GM23338 (cell line): Measurements from ENCODE around the gene PNLIPRP3. TPM values are rescaled to one million over a fixed set of nuclear protein-coding genes. Genes with fewer than 3 reads are reported as not detected.

Experiments used
- ATAC-seq: fragments of 200-7000 bp; cut with Tn5 transposase; 3 replicates; pipeline ENCODE4 v1.9.1; 2020
- DNase-seq: peaks from one replicate; pipeline ENCODE4 v3.0.0-alpha.2; 2015; ENCODE audit warnings: low spot score
- H2AFZ ChIP-seq: fragments of 200-600 bp; sonication (generic); 2 replicates; pipeline ENCODE4 v1.8.0; 2016; ENCODE audit warnings: antibody characterized with exemption, mild to moderate bottlenecking, moderate library complexity
- H3F3A ChIP-seq: fragments of 200-600 bp; sonication (generic); replicated peaks from 2 replicates; pipeline ENCODE4 v1.8.0; 2017; ENCODE audit warnings: antibody characterized with exemption, mixed run types, low read depth
- H3K27ac ChIP-seq: fragments of 200-600 bp; sonication (generic); 2 replicates; pipeline ENCODE4 v1.6.1; 2016; ENCODE audit warnings: low read depth
- H3K27me3 ChIP-seq: fragments of 200-600 bp; sonication (generic); 2 replicates; pipeline ENCODE4 v1.8.0; 2016; ENCODE audit warnings: mild to moderate bottlenecking, mixed run types, moderate library complexity; ENCODE audit not compliant: insufficient read depth
- H3K36me3 ChIP-seq: fragments of 200-600 bp; sonication (generic); 2 replicates; pipeline ENCODE4 v1.8.0; 2016; ENCODE audit warnings: mild to moderate bottlenecking; ENCODE audit not compliant: insufficient read depth
- H3K4me1 ChIP-seq: fragments of 200-600 bp; sonication (generic); 2 replicates; pipeline ENCODE4 v1.8.0; 2016; ENCODE audit warnings: mild to moderate bottlenecking, moderate library complexity; ENCODE audit not compliant: insufficient read depth
- H3K4me2 ChIP-seq: fragments of 200-600 bp; sonication (generic); 2 replicates; pipeline ENCODE4 v1.7.1; 2017; ENCODE audit warnings: mixed run types
- H3K4me3 ChIP-seq: fragments of 200-600 bp; sonication (generic); 2 replicates; pipeline ENCODE4 v1.6.1; 2016; ENCODE audit warnings: mixed run types
- H3K79me2 ChIP-seq: fragments of 200-600 bp; sonication (generic); replicated peaks from 2 replicates; pipeline ENCODE4 v1.8.0; 2017; ENCODE audit warnings: mild to moderate bottlenecking; ENCODE audit not compliant: insufficient read depth
- H3K9me2 ChIP-seq: fragments of 200-600 bp; sonication (generic); 2 replicates; pipeline ENCODE4 v1.8.0; 2017; ENCODE audit not compliant: insufficient read depth
- H4K20me1 ChIP-seq: fragments of 200-600 bp; sonication (generic); replicated peaks from 2 replicates; pipeline ENCODE4 v1.8.0; 2017; ENCODE audit warnings: mild to moderate bottlenecking; ENCODE audit not compliant: insufficient read depth
- H3K27ac Mint-ChIP-seq: 2 replicates; pipeline ENCODE4 v1.8.0; 2020; ENCODE audit warnings: inconsistent platforms, mild to moderate bottlenecking, moderate library complexity, mixed read lengths
- H3K27me3 Mint-ChIP-seq: 3 replicates; pipeline ENCODE4 v1.8.0; 2022; ENCODE audit warnings: low read depth, mild to moderate bottlenecking, moderate library complexity, mixed read lengths, inconsistent platforms; ENCODE audit not compliant: insufficient read depth, poor library complexity
- H3K36me3 Mint-ChIP-seq: 3 replicates; pipeline ENCODE4 v1.8.0; 2021; ENCODE audit warnings: low read depth, mild to moderate bottlenecking, inconsistent platforms, moderate library complexity, mixed read lengths
- H3K4me1 Mint-ChIP-seq: 3 replicates; pipeline ENCODE4 v1.8.0; 2020; ENCODE audit warnings: mild to moderate bottlenecking, inconsistent platforms, mixed read lengths
- H3K4me3 Mint-ChIP-seq: 3 replicates; pipeline ENCODE4 v1.8.0; 2021; ENCODE audit warnings: moderate library complexity, mild to moderate bottlenecking, inconsistent platforms, mixed read lengths
- H3K9me3 Mint-ChIP-seq: 3 replicates; pipeline ENCODE4 v1.8.0; 2020; ENCODE audit warnings: moderate library complexity, mild to moderate bottlenecking, inconsistent platforms, mixed read lengths
- CREB1 ChIP-seq: fragments of 250-450 bp; sonication (Bioruptor Pico); IDR thresholded peaks from 2 replicates; pipeline ENCODE4 v1.5.0; 2020; ENCODE audit warnings: low read depth, mild to moderate bottlenecking, moderate library complexity
- CTCF ChIP-seq, 2 experiments: fragments of 200-600 bp in 1 of 2; sonication (generic) in 1 of 2; conservative IDR thresholded peaks; 2 replicates each; pipeline versions ENCODE4 v1.5.1 to v1.6.1; 2016 to 2017; ENCODE audit warnings: antibody characterized with exemption in 2 of 2, low read depth in 2 of 2, mild to moderate bottlenecking in 2 of 2, moderate library complexity in 1 of 2
- ETS1 ChIP-seq: IDR thresholded peaks from 2 replicates; pipeline ENCODE4 v1.6.1; 2016; ENCODE audit warnings: antibody characterized with exemption
- EZH2 ChIP-seq: fragments of 200-600 bp; sonication (generic); IDR thresholded peaks from one replicate; pipeline ENCODE4 v1.8.0; 2017; ENCODE audit warnings: antibody characterized with exemption, mild to moderate bottlenecking, low read depth; ENCODE audit not compliant: unreplicated experiment
- EZH2phosphoT487 ChIP-seq: fragments of 200-600 bp; sonication (generic); IDR thresholded peaks from one replicate; pipeline ENCODE4 v1.8.1; 2018; ENCODE audit warnings: antibody characterized with exemption; ENCODE audit not compliant: unreplicated experiment
- JUNB ChIP-seq: IDR thresholded peaks from one replicate; pipeline ENCODE4 v1.6.1; 2016; ENCODE audit warnings: antibody characterized with exemption; ENCODE audit not compliant: unreplicated experiment
- NANOG ChIP-seq: IDR thresholded peaks from 2 replicates; pipeline ENCODE4 v1.6.1; 2016; ENCODE audit warnings: antibody characterized with exemption, borderline replicate concordance
- POLR2AphosphoS5 ChIP-seq: IDR thresholded peaks from 2 replicates; pipeline ENCODE4 v1.6.1; 2016; ENCODE audit warnings: antibody characterized with exemption, low read depth
- REST ChIP-seq: IDR thresholded peaks from one replicate; pipeline ENCODE4 v1.6.1; 2018; ENCODE audit warnings: antibody characterized with exemption; ENCODE audit not compliant: unreplicated experiment
- STAT1 ChIP-seq: IDR thresholded peaks from one replicate; pipeline ENCODE4 v1.6.1; 2016; ENCODE audit warnings: antibody characterized with exemption; ENCODE audit not compliant: unreplicated experiment
- ZNF114 ChIP-seq: fragments of 250-450 bp; sonication (Bioruptor Pico); IDR thresholded peaks from 2 replicates; pipeline ENCODE4 v1.5.0; 2020; ENCODE audit warnings: mild to moderate bottlenecking, moderate library complexity
- ZNF331 ChIP-seq: fragments of 250-450 bp; sonication (Bioruptor Pico); IDR thresholded peaks from 2 replicates; pipeline ENCODE4 v1.5.0; 2020; ENCODE audit warnings: low read depth, mild to moderate bottlenecking, moderate library complexity
- ZNF462 ChIP-seq: fragments of 250-450 bp; sonication (Bioruptor Pico); IDR thresholded peaks from 2 replicates; pipeline ENCODE4 v1.5.0; 2020; ENCODE audit warnings: mild to moderate bottlenecking, moderate library complexity
- polyA plus RNA-seq: library from polyadenylated mRNA; unstranded; fragments of >200 nt; fragmentation: Nextera tagmentation; extraction: Ambion mirVana; gene quantifications from 2 replicates; pipeline ENCODE4 v1.2.1, GENCODE V29; 2016
- total RNA-seq: library from RNA; depleted of rRNA; stranded (reverse); fragments of >200 nt; shearing (Covaris generic); gene quantifications from 2 replicates; pipeline ENCODE4 v1.2.3, GENCODE V29; 2014

The PNLIPRP3 gene
- total and polyA plus RNA-seq, 2 experiments from 2014 or later, result not detected

- Mint-ChIP-seq H3K9me3 (no peaks in the 10 kb centered on the region), H3K36me3 (no peaks in the 10 kb centered on the region), H3K4me1 (no peaks in the 10 kb centered on the region), H3K4me3 (no peak overlapping the region), H3K27me3 (no peaks in the 10 kb centered on the region), H3K27ac (no peak overlapping the region)
- Histone ChIP-seq H3K4me2 (no peak overlapping the region), H3F3A (no peaks in the 10 kb centered on the region), H4K20me1 (no peaks in the 10 kb centered on the region), H3K4me3 (no peak overlapping the region), H3K27ac (no peak overlapping the region), H3K27me3 (no peaks in the 10 kb centered on the region), H3K36me3 (no peaks in the 10 kb centered on the region), H3K79me2 (no peaks in the 10 kb centered on the region), H2AFZ (peak overlapping the region; percentile 53; the same call in 1 of the 2 replicates), H3K4me1 (no peaks in the 10 kb centered on the region), H3K9me2 (0 out of 2 replicates have a peak, but pooled peaks cover 5% of the 10 kb centered on the region)
- TF ChIP-seq REST, result no peak
- TF ChIP-seq ZNF114, result no peak
- TF ChIP-seq POLR2AphosphoS5, result no peak
- TF ChIP-seq JUNB, result no peak
- no peak for TF ChIP-seq ZNF462
- no peak for TF ChIP-seq STAT1
- no peak for TF ChIP-seq EZH2
- TF ChIP-seq CREB1, result no peak
- TF ChIP-seq NANOG, result no peak
- TF ChIP-seq EZH2phosphoT487, result no peak
- TF ChIP-seq ZNF331 (CRISPR knock-in tag), result no peak
- TF ChIP-seq ETS1, result no peak
- no peak for TF ChIP-seq CTCF (conservative IDR thresholded peaks at IDR 0.05; ENCODE audit: low read depth in 2 of 2)
- no peak for DNase-seq
- ATAC-seq, result no peak
Measured at GRCh38 chr10:116430288-116430687, 2.6 kb downstream of the PNLIPRP3 start.
